Natural killer cell treated with Interleukin-12 subunit alpha and Interleukin-12 subunit beta and Interleukin-15 and Interleukin-18, amount 100 ng/mL, for 72 hours (primary cell): ENCODE results near the gene CEP68. TPM values are rescaled to one million over a fixed set of nuclear protein-coding genes. Genes with fewer than 3 reads are reported as not detected.
"Not testable (repeated sequence)": the region's sequence is repeated elsewhere in the genome, so short reads cannot be mapped to it uniquely, and the experiment has no call there.

Experiments
- ATAC-seq, 2 donors: fragments of 150-1000 bp; cut with Tn5 transposase in 1 of 2; sonication (Bioruptor Pico), chemical (Tn5 transposase) in 1 of 2; 2 replicates each; pipeline ENCODE4 v1.10.0; 2021
- DNase-seq: peaks from one replicate; pipeline ENCODE4 v3.0.0; 2022; ENCODE audit warnings: low spot score
- H3K27ac Mint-ChIP-seq, 2 donors: 1 replicate in 1 of 2; 2 replicates in 1 of 2; pipeline ENCODE4 v1.8.0; 2022; ENCODE audit warnings: mixed read lengths in 2 of 2, mild to moderate bottlenecking in 1 of 2, moderate library complexity in 1 of 2
- H3K27me3 Mint-ChIP-seq, 2 donors: 1 replicate in 1 of 2; 2 replicates in 1 of 2; pipeline ENCODE4 v1.8.0; 2022; ENCODE audit warnings: mixed read lengths in 2 of 2
- H3K36me3 Mint-ChIP-seq: one replicate; pipeline ENCODE4 v1.8.0; 2022; ENCODE audit warnings: mixed read lengths
- H3K4me1 Mint-ChIP-seq, 2 donors: 1 replicate in 1 of 2; 2 replicates in 1 of 2; pipeline ENCODE4 v1.8.0; 2022; ENCODE audit warnings: low read depth in 2 of 2, mixed read lengths in 2 of 2, mild to moderate bottlenecking in 1 of 2
- H3K4me3 Mint-ChIP-seq: one replicate; pipeline ENCODE4 v1.8.0; 2022; ENCODE audit warnings: mixed read lengths
- H3K9me3 Mint-ChIP-seq: 2 replicates; pipeline ENCODE4 v1.8.0; 2022; ENCODE audit warnings: mixed read lengths
- total RNA-seq, 2 donors: library from RNA; stranded (reverse); gene quantifications; one replicate each; pipeline ENCODE4 v1.2.3, GENCODE V29; 2022

Gene CEP68
- total RNA-seq, 2 donors from 2014 or later = 2.0 to 2.3 TPM

DNA sequence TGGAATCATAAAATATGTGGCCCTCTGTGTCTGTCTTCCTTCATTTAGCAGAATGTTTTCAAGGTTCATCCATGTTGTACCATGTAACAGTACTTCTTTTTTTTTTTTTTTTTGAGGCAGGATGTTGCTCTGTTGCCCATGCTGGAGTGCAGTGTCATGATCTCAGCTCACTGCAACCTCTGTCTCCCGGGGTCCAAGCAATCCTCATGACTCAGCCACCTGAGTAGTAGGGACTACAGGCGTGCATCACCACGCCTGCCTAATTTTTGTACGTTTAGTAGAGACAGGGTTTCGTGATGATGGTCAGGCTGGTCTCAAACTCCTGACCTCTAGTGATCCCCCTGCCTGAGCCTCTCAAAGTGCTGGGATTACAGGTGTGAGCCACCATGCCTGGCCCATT, 42.5 kb downstream of the CEP68 start:
- H3K4me3 Mint-ChIP-seq = no peak overlapping the region
- H3K4me1 Mint-ChIP-seq = peaks cover 19 to 20% of the 10 kb centered on the region in 2 donors
- peaks cover 12% of the 10 kb centered on the region for H3K36me3 Mint-ChIP-seq
- H3K27me3 Mint-ChIP-seq = no peaks in the 10 kb centered on the region
- peak overlapping the region in 1 of 2 donors; percentile 43 for H3K27ac Mint-ChIP-seq
- no peaks in the 10 kb centered on the region for H3K9me3 Mint-ChIP-seq
- ATAC-seq (no peak), DNase-seq (no peak)

DNA sequence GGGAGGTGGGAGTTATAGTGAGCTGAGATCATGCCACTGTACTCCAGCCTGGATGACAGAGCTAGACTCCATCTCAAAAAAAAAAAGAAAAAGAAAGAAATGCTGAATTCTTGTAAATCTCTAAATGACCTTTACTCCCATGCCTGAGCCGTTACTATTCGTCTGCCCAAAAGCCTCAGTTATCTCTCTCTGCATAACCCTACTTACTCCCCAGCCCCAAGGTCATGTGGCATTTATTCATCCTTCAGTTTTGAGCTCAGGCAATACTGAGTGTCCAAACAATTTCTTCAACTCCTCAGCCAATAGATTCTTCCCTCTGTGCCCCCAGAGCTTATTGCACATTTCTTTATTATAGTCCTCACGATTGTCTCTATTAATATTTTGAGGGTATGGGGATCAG, 44.9 kb downstream of the CEP68 start:
- Mint-ChIP-seq H3K27me3 (no peaks in the 10 kb centered on the region), H3K36me3 (peaks cover 6% of the 10 kb centered on the region), H3K4me3 (no peak overlapping the region), H3K27ac (no peak overlapping the region), H3K9me3 (no peaks in the 10 kb centered on the region), H3K4me1 (peaks cover 29% of the 10 kb centered on the region in 2 donors)
- DNase-seq (no peak), ATAC-seq (no peak)

DNA sequence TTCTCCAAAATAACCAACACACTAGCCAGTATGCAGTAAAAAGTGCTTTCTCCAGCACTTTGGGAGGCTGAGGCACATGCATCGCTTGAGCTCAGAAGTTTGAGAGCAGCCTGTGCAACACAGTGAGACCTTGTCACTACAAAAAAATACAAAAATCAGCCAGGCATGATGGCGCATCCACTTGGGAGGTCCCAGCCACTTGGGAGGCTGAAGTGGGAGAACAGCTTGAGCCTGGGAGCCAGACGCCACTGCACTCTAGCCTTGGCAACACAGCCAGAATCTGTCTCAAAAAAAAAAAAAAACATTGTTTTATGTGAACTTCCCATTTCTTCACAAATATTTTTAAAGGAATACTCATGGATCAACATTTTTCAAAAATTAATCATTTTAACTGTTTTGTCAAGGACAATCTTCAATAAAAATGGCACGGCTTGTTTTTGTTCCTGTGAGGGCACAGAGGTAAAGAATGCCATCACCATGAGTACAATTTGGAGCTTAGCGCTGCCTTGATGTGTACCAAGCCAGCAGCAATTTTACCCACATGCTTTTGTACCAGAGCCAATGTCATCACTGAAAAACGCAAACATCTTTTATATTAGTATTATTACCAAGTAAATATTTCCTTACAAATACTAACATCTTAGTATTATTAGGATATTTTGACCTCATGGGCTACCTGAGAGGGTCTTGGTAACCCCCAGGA, 46.9 kb downstream of the CEP68 start:
- no peak overlapping the region for H3K4me3 Mint-ChIP-seq
- H3K36me3 Mint-ChIP-seq = peaks cover 6% of the 10 kb centered on the region
- no peak for ATAC-seq
- peaks cover 27 to 28% of the 10 kb centered on the region in 2 donors for H3K4me1 Mint-ChIP-seq
- H3K27ac Mint-ChIP-seq = no peak overlapping the region
- H3K27me3 Mint-ChIP-seq = no peaks in the 10 kb centered on the region
- no peaks in the 10 kb centered on the region for H3K9me3 Mint-ChIP-seq
- DNase-seq = no peak

DNA sequence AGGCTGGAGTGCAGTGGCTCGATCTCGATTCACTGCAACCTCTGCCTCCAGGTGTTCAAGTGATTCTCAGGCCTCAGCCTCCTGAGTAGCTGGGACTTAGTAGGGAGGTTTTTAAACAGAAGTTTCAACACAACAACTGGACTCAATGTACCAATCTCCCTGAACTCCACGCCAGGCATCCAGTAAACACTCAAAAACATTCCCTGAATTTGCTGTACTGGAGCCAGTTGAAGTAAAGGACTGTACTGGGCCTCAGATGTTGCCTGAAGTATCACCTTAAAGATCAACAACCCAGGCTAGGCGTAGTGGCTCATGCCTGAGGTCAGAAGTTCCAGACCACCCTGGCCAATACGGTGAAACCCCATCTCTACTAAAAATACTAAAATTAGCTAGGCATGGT, 51.3 kb downstream of the CEP68 start:
- no peak overlapping the region for H3K4me3 Mint-ChIP-seq
- no peaks in the 10 kb centered on the region for H3K9me3 Mint-ChIP-seq
- ATAC-seq (no peak), DNase-seq (no peak)
- no peaks in the 10 kb centered on the region for H3K27me3 Mint-ChIP-seq
- peak overlapping the region in 1 of 2 donors; percentile 37 for H3K27ac Mint-ChIP-seq
- H3K4me1 Mint-ChIP-seq = peaks cover 34% of the 10 kb centered on the region in 2 donors
- no peaks in the 10 kb centered on the region for H3K36me3 Mint-ChIP-seq

DNA sequence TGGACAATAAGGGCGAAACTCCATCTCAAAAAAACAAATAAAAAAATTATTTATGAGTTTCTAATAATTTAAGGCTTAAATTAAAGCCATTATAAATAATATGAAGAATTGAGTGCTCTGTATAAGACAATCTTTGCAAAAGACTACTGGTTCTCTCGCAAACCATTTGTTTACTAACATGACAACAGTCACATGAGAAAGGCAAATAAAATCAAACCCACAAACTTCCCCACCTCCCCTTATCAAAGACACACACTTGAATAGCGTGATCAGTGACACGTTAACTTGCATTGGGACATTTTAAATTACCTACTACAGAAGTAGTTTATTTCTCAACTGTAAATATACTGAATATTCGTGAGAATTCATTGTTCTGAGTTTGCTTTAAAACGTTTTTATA, 52.6 kb downstream of the CEP68 start:
- Mint-ChIP-seq H3K27ac (no peak overlapping the region), H3K27me3 (no peaks in the 10 kb centered on the region), H3K36me3 (no peaks in the 10 kb centered on the region), H3K9me3 (no peaks in the 10 kb centered on the region), H3K4me1 (peaks cover 40% of the 10 kb centered on the region in 2 donors), H3K4me3 (no peak overlapping the region)
- ATAC-seq (no peak), DNase-seq (no peak)

DNA sequence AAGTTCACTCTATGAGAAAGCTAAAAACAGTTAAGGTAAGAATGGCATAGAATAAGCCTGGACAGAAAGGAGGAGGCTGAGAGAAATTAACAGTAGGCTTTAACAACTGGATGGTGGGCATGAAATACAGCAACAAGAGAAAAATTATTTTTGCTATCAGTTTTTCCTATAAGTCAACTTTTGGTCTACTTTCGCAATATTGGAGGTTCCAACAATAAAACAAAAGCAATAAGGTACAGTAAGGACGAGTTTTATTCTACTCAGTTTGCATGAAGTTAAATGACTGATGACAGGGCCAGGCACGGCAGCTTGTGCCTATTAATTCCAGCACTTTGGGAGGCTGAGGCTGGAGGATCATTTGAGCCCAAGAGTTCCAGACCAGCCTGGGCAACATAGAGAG, 56.4 kb downstream of the CEP68 start:
- H3K4me3 Mint-ChIP-seq = no peak overlapping the region
- H3K36me3 Mint-ChIP-seq = no peaks in the 10 kb centered on the region
- H3K27me3 Mint-ChIP-seq = no peaks in the 10 kb centered on the region
- H3K4me1 Mint-ChIP-seq = peaks cover 38 to 40% of the 10 kb centered on the region in 2 donors
- no peaks in the 10 kb centered on the region for H3K9me3 Mint-ChIP-seq
- DNase-seq (no peak), ATAC-seq (no peak)
- H3K27ac Mint-ChIP-seq = no peak overlapping the region

DNA sequence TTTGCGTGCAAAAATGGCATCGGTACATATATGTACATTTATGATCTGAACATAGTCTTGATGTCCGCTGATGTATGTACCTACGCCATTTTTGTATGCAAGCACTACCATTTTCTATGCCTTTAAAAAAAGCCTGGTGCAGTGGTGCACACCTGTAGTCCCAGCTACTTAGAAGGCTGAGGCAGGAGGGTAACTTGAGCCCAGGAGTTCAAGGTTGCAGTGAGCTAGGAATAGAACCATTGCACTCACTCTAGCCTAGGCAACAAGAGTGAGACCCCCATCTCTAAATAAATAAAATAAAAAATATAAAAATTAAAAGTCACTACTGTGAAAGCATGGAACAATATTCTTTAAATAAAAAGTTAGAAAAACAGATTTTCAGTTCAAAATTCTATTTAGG, 57.0 kb downstream of the CEP68 start:
- DNase-seq (no peak), ATAC-seq (no peak)
- H3K36me3 Mint-ChIP-seq = no peaks in the 10 kb centered on the region
- H3K27me3 Mint-ChIP-seq = no peaks in the 10 kb centered on the region
- H3K27ac Mint-ChIP-seq = no peak overlapping the region
- no peaks in the 10 kb centered on the region for H3K9me3 Mint-ChIP-seq
- H3K4me3 Mint-ChIP-seq = no peak overlapping the region
- peaks cover 38 to 45% of the 10 kb centered on the region in 2 donors for H3K4me1 Mint-ChIP-seq

DNA sequence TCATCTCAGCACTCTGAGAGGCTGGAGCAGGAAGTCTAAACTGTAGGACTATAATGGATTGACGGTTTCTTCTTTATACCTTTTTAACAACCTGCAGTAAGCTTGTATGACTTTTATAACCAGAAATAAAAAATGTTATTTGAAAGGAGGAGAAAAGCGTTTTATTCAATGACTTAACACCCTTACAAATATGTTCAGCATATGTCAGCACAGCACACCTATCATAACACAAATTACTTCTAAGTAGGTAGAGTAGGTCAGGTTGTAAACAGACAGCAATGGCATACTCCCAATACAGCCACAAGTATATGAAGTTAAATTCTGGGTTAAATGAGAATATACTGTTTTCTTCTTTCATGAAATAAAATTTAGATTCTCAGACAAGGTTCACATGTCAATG, 57.6 kb downstream of the CEP68 start:
- H3K36me3 Mint-ChIP-seq = no peaks in the 10 kb centered on the region
- ATAC-seq (no peak), DNase-seq (no peak)
- no peaks in the 10 kb centered on the region for H3K9me3 Mint-ChIP-seq
- H3K4me1 Mint-ChIP-seq = peaks cover 38 to 45% of the 10 kb centered on the region in 2 donors
- no peaks in the 10 kb centered on the region for H3K27me3 Mint-ChIP-seq
- no peak overlapping the region for H3K27ac Mint-ChIP-seq
- H3K4me3 Mint-ChIP-seq = no peak overlapping the region

DNA sequence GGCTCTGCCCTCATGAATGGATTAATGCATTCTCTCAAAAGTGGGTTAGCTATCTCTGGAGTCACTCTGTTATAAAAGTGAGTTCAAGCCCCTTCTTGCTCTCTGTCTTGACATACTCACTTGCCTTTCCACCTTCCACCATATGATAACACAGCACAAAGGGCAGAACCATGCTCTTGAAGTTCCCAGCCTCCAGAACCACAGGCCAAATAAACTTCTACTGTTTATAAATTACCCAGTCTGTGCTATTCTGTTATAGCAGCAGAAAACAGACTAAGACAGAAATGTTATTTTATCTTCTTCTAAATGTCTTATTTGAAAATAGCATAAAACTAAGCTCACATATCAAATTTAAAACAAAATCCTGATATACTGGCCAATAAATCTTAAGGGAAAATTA, 58.7 kb downstream of the CEP68 start:
- Mint-ChIP-seq H3K4me3 (no peak overlapping the region), H3K27ac (no peak overlapping the region), H3K9me3 (no peaks in the 10 kb centered on the region), H3K27me3 (no peaks in the 10 kb centered on the region), H3K4me1 (peaks cover 34 to 45% of the 10 kb centered on the region in 2 donors), H3K36me3 (no peaks in the 10 kb centered on the region)
- ATAC-seq (no peak), DNase-seq (no peak)

DNA sequence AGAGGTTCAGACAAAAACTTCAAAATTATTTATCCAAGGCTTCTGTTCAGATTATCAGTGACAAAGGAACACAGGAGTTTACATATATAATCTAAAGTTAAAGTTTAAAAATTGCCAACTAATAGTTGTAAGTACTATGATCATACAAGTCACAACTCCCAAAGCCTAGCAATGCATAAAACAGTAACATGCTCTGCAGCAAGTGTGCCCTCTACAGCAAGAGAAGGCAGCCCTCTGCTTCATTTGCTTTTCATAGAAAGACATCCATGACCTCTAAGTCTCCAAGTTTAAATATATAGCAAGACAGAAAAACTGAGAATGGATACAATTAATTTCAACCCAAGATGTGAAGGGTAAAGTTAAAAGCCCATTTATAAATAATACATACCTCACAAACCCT, 60.4 kb downstream of the CEP68 start:
- peaks cover 40 to 45% of the 10 kb centered on the region in 2 donors for H3K4me1 Mint-ChIP-seq
- H3K36me3 Mint-ChIP-seq = no peaks in the 10 kb centered on the region
- no peaks in the 10 kb centered on the region for H3K9me3 Mint-ChIP-seq
- no peaks in the 10 kb centered on the region for H3K27me3 Mint-ChIP-seq
- peak overlapping the region in 1 of 2 donors; percentile 33 for H3K27ac Mint-ChIP-seq
- DNase-seq (no peak), ATAC-seq (no peak)
- H3K4me3 Mint-ChIP-seq = no peak overlapping the region

DNA sequence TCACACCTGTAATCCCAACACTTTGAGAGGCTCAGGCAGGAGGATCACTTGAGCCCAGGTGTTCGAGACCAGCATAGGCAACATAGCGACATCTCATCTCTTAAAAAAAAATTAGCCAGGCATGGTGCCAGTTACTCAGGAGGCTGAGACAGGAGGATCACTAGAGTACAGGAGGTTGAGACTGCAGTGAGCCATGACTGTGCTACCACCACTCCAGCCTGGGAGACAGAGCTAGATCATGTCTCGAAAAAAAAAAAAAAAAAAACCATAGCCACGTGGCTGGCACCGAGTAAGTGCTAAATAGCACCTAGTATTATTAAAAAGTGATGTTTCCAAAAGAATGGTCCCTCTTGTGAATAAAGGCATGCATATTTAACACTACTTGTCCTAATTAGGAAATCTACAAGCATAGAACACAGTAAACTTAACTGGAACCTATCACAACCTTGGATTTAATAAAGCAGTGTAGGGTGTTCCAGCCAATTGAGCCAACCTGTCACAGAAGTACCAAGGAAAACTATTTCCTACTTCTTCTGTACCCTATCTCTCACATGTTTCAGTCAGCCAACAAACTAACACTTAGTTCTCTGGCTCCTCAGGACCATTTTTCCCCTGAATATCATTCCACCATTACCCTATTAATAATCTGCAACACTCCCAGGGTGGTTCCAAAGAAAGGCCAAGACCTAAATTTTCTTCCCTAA, 64.9 kb downstream of the CEP68 start:
- no peak for DNase-seq
- Mint-ChIP-seq H3K9me3 (no peaks in the 10 kb centered on the region), H3K27ac (peak overlapping the region in 1 of 2 donors; percentile 8), H3K36me3 (no peaks in the 10 kb centered on the region), H3K27me3 (no peaks in the 10 kb centered on the region), H3K4me1 (peaks cover 46% of the 10 kb centered on the region in 2 donors), H3K4me3 (no peak overlapping the region)
- no peak for ATAC-seq

DNA sequence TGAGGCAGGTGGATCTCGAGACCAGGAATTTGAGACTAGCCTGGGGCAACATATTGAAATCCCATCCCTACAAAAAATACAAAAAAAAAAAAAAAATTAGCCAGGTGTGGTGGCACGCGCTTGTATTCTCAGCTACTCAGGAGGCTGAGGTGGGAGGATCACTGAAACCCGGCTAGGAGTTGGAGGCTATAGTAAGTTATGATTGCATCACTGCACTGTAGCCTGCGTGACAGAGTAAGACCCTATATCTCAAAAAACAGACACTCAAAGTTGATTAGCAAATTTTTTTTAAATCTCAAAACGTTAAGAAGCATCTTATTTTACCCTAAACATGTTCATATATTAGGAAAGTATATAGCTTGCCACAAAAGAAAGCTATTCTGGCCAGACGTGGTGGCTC, 66.1 kb downstream of the CEP68 start:
- no peak for DNase-seq
- H3K27ac Mint-ChIP-seq = no peak overlapping the region
- no peaks in the 10 kb centered on the region for H3K27me3 Mint-ChIP-seq
- no peaks in the 10 kb centered on the region for H3K36me3 Mint-ChIP-seq
- ATAC-seq = no peak
- no peak overlapping the region for H3K4me3 Mint-ChIP-seq
- H3K9me3 Mint-ChIP-seq = no peaks in the 10 kb centered on the region
- peaks cover 47% of the 10 kb centered on the region in 2 donors for H3K4me1 Mint-ChIP-seq

DNA sequence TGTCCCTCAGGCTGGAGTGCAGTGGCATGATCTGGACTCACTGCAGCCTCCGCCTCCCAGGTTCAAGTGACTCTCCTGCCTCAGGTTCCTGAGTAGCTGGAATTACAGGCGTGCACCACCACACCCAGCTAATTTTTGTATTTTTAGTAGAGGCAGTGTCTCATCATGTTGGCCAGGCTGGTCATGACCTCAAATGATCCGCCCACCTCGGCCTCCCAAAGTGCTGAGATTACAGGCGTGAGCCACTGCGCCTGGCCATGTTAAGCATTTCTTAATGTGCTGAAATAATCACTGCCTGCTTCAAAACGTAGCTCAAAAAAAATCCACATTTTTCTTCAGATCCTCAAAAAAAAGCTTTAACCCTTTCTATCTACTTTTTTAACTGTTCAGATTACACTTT, 69.2 kb downstream of the CEP68 start:
- DNase-seq = not testable (repeated sequence)

DNA sequence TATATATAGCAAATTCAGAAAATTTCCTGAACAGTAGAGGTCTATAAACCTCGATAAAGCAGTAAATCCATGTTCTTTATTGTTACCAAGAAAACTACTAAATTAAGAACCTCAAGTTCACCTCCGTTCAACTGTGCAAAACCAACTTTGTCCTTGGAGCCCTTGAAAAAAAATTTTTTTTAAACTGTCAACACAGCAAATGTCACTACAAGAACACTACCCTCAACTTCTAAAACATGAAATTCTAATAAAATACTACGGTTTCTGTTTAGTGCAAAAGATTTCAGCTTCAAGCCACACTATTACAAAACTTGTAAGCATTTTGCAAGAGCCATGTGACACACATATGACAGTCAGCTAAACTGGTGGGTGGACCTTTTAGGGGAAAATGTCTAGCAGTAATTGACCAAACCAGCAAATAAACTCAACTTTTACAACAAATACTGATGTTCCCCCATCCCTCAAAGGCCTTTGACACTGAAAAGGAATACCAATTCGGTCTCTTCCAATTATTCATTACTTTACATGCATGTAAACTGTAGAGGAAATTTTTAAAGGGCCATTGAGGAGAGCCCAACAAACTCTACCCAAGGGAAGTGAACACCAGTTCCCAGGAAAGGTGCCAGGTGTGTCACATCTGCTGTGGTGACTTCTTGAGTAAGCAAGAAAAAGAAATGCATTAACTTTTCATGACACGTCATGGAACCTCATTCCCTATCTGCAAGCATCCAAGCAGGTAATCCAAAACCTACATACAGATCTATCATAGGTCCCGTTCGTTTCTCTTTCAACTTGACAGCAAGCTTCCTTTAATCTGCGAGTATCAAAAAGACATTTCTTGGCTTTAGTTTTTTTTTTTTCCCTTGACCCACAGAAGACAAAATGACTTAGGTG, 72.3 kb downstream of the CEP68 start:
- Mint-ChIP-seq H3K36me3 (peaks cover 13% of the 10 kb centered on the region), H3K4me1 (peaks cover 36 to 46% of the 10 kb centered on the region in 2 donors)

More for the DNA sequence above, 69.2 kb downstream of the CEP68 start:
- not testable (repeated sequence) for H3K9me3 Mint-ChIP-seq, ATAC-seq, H3K27me3 Mint-ChIP-seq, H3K27ac Mint-ChIP-seq
- H3K4me3 Mint-ChIP-seq = peak overlapping the region; percentile 34
- H3K36me3 Mint-ChIP-seq = peaks cover 13% of the 10 kb centered on the region
- peaks cover 45 to 60% of the 10 kb centered on the region in 2 donors for H3K4me1 Mint-ChIP-seq

More for the DNA sequence above, 72.3 kb downstream of the CEP68 start:
- H3K9me3 Mint-ChIP-seq = no peaks in the 10 kb centered on the region
- H3K27me3 Mint-ChIP-seq = no peaks in the 10 kb centered on the region
- DNase-seq (no peak), ATAC-seq (no peak)
- peak overlapping the region; percentile 96 for H3K4me3 Mint-ChIP-seq
- H3K27ac Mint-ChIP-seq = peak overlapping the region; percentile 93 to 96
